Activated CD8-positive, alpha-beta memory T cell treated with anti-CD3 and anti-CD28 coated beads, Interleukin-2, amount 10 ng/mL, durations not matched to agents 7 days and 5 days (primary cell): ENCODE measurements around the gene NKX6-1. TPM values are rescaled to one million over a fixed set of nuclear protein-coding genes. Genes with fewer than 3 reads are reported as not detected.

Source experiments
- ATAC-seq: fragments of 150-1000 bp; cut with Tn5 transposase; one replicate; pipeline ENCODE4 v1.10.0; 2021; ENCODE audit warnings: moderate library complexity
- CTCF ChIA-PET: fragments of 350-600 bp; sonication (Branson Sonifier 250); formaldehyde crosslinking; loops from one replicate; lab custom pipeline; 2021; ENCODE audit warnings: antibody characterized with exemption; lab: Charles Lee
- DNase-seq: peaks from one replicate; pipeline ENCODE4 v3.0.0-alpha.2; 2020
- H3K27ac Mint-ChIP-seq: one replicate; pipeline ENCODE4 v1.8.0; 2021; ENCODE audit warnings: mild to moderate bottlenecking, mixed read lengths
- H3K27me3 Mint-ChIP-seq: one replicate; pipeline ENCODE4 v1.8.0; 2021; ENCODE audit warnings: mixed read lengths
- H3K36me3 Mint-ChIP-seq: one replicate; pipeline ENCODE4 v1.8.0; 2021; ENCODE audit warnings: mild to moderate bottlenecking, mixed read lengths
- H3K4me1 Mint-ChIP-seq: one replicate; pipeline ENCODE4 v1.8.0; 2021; ENCODE audit warnings: mixed read lengths
- H3K4me3 Mint-ChIP-seq: one replicate; pipeline ENCODE4 v1.8.0; 2021; ENCODE audit warnings: mild to moderate bottlenecking, moderate library complexity, mixed read lengths
- H3K9me3 Mint-ChIP-seq: one replicate; pipeline ENCODE4 v1.8.0; 2022; ENCODE audit warnings: low read depth, mixed read lengths
- total RNA-seq, 2 experiments: library from RNA; stranded (reverse); gene quantifications; one replicate each; pipeline ENCODE4 v1.2.3, GENCODE V29; 2021

Gene NKX6-1
- total RNA-seq, 2 experiments from 2014 or later: not detected

DNA sequence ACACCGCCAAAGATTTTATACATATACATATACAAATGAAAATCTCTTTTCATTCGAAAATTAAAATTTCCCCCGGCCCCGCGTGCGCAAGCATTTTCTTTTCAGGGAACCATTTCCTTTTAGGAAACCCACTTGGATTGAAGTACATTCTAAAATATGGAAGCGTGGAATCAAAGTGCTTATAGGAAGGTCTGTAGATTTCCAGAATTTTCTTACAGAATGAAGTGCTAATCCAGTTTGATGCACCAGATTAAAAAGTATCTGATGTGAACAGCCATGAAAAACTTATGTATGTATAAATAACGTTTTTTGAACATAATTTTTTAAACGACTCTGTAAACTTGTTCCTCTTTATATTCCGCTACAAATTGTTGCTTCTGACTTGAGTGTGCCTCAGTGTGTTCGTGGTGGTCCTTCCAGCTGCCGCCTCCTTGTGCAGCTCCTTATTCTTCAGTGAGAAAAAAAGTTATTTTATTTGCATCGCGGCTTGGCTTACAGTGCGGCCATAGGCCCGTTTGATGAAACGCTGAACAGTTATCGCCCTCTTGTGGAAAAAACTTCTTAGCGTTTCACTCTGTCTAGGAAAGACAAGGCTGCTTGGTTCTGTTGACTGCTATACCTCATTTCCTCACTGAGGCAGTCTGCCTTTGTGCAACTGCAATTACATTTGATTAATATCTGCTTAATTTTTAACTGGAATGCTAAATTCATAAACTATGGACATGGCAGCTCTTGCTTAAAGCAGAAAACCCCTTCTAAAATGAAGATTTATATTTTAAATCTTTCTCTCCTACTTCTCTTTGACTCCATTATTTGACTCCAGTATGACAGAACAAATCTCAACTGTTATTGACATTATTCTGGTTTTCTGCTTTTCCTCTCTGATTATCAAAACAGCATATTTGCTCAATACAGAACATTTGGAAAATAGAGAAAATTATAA, 4.7 kb upstream of the NKX6-1 start:
- Mint-ChIP-seq H3K27me3 (peaks cover 77% of the 10 kb centered on the region), H3K36me3 (peaks cover 3% of the 10 kb centered on the region), H3K27ac (peak overlapping the region; percentile 79), H3K4me1 (peaks cover 5% of the 10 kb centered on the region), H3K4me3 (no peak overlapping the region), H3K9me3 (no peaks in the 10 kb centered on the region)
- CTCF ChIA-PET: no interaction called here
- ATAC-seq (peak; percentile 45), DNase-seq (no peak)

DNA sequence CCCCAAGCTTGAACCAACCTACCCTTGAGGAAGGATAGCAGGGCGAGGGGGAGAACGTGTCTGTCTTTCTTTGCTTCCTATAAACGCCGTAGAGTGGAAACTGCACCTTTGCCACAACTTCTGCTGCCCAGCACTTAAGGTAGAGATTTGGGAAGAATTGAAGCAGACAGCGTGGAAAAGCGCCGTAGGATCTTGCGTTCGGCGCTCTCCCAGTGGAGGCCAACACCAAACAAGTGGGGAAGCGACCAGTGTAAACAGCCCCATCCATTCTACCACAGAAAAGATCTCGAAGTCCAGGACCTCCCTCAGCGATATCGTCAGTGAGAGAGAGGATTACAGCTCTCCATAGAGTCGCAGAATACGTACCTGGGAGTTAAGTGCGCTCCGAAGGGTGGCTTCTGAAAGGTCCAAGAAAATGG, 3.9 kb upstream of the NKX6-1 start:
- ATAC-seq: no peak
- Mint-ChIP-seq H3K27ac (no peak overlapping the region), H3K36me3 (peaks cover 3% of the 10 kb centered on the region), H3K4me1 (peaks cover 9% of the 10 kb centered on the region), H3K9me3 (no peaks in the 10 kb centered on the region), H3K4me3 (no peak overlapping the region), H3K27me3 (peaks cover 76% of the 10 kb centered on the region)
- CTCF ChIA-PET: no interaction called here
- DNase-seq: no peak

DNA sequence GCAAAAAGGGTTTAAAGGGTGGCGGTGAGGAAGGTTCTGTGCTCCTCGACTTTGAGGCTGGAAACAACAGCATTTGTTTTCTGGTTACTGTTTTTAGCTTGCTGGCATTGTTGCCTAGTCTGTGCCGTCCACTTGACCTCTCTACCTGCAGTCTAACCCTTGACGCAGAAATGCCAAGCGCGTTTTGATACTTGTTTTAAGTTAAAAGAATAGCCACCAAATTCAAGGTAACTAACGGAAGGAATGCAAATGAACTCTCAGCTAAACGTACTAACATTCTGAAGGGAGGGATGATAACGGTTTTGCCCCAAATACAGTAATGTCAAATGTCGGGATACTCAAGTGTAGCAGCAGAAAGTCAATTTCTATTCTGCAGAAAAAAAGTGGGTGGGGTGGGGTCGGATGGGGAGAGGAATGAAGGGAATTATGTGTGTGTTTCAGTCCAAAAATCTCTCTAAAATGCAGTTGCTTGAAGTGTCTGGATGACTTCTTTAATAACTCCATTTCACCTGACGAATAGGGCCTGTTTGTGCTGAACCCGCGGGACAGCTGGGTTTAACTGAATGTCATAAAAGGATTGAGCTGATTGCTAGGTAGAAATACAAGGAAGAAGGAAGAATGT, 3.4 kb upstream of the NKX6-1 start:
- H3K4me3 Mint-ChIP-seq: no peak overlapping the region
- peaks cover 72% of the 10 kb centered on the region for H3K27me3 Mint-ChIP-seq
- H3K27ac Mint-ChIP-seq: no peak overlapping the region
- CTCF ChIA-PET: no interaction called here
- peaks cover 9% of the 10 kb centered on the region for H3K4me1 Mint-ChIP-seq
- no peak for DNase-seq
- H3K36me3 Mint-ChIP-seq: peaks cover 3% of the 10 kb centered on the region
- no peak for ATAC-seq
- H3K9me3 Mint-ChIP-seq: no peaks in the 10 kb centered on the region

DNA sequence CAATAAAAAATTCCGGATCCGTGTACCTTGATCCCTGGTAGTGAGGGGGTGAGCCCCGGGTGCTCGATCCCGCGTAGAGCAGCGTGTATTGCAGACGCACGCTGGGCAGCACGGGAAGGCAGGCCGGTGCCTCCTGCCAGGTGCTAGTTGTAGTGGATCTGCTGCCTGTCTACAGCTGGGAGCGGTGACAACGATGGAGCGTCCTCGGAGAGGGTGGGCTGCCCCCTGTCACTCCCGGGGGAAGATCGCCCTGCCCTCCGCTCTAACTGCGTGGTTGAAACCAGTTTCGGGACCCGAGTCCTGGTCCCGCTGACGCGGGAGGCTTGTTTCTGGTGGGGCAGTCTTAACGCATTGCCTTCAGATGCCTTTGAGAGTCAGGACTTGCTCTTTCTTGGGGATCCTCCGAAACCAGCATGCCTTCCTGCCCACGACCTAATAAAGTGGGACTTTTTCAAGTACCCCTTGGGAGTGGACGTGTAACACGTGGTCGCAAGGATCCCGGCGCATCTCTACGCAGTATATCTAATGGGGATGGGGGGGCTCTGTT, 2.7 kb upstream of the NKX6-1 start:
- DNase-seq (no peak), ATAC-seq (no peak)
- Mint-ChIP-seq H3K9me3 (no peaks in the 10 kb centered on the region), H3K36me3 (peaks cover 3% of the 10 kb centered on the region), H3K27me3 (peaks cover 78% of the 10 kb centered on the region), H3K4me3 (no peak overlapping the region), H3K4me1 (peaks cover 12% of the 10 kb centered on the region), H3K27ac (no peak overlapping the region)
- CTCF ChIA-PET: no interaction called here

DNA sequence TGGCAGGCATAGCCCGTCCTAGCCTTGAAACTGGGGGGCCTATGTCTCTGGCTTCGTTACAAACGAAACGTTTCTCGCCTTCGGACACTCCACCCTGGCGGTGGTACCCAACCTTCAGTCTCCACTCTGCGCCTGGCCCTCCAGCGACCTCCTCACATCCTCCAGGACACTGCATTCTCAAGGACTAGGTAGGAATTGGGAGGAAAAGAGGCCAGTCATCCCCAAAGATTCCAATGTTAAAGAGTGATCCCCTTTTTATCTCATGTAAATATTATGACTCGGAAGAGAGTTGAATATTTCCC, 2.1 kb upstream of the NKX6-1 start:
- H3K27me3 Mint-ChIP-seq: peaks cover 83% of the 10 kb centered on the region
- H3K4me3 Mint-ChIP-seq: no peak overlapping the region
- H3K36me3 Mint-ChIP-seq: peaks cover 3% of the 10 kb centered on the region
- peaks cover 12% of the 10 kb centered on the region for H3K4me1 Mint-ChIP-seq
- no peaks in the 10 kb centered on the region for H3K9me3 Mint-ChIP-seq
- ATAC-seq (no peak), DNase-seq (no peak)
- no peak overlapping the region for H3K27ac Mint-ChIP-seq
- CTCF ChIA-PET: interaction anchor here (1.4 kb wide), 1 partner anchor 19 kb away, joined by 3 read pairs; no protein-coding TSS in a partner anchor

DNA sequence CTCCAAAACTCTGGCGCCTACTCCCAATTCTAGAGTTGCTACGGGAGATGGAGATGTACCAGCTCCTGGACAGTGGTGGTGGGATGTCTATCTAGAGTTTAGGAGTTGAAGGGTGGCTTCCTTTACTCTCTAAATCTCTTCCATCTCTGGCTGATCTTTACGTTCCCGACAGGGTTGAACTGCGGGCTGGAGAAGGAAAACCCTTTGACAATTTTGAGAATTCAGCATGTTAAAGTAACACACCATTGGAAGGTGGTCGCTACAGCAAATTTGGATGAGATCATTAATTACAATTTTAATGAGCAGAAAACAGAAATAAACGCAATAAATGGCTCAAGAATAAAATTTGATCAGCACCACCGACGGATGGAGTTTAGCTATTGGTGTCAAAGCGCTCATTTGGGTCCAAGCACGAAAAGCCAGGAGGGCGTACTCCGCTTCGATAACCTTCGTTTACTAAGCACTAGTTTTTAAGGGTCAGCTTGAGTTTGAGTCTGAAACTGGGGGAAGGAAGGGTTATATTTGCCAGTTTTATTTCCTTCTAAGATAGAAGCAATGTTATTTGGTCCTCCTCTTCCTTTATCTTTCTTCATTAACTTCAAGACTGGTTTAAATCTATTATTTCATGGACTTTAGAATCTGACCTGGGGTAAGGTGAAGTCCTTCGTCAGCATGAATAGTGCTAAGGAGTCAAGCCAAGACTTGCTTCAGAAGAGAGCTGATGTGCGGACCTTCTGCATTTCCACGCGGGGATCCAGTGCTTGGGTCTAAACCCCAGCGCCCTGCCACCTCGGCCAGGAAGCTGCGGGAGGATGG, 1.5 kb upstream of the NKX6-1 start:
- ATAC-seq (no peak), DNase-seq (no peak)
- H3K27ac Mint-ChIP-seq: no peak overlapping the region
- H3K9me3 Mint-ChIP-seq: no peaks in the 10 kb centered on the region
- CTCF ChIA-PET: interaction anchor here (1.4 kb wide), 1 partner anchor 19 kb away, joined by 3 read pairs; no protein-coding TSS in a partner anchor
- H3K27me3 Mint-ChIP-seq: peaks cover 84% of the 10 kb centered on the region
- no peak overlapping the region for H3K4me3 Mint-ChIP-seq
- H3K4me1 Mint-ChIP-seq: peaks cover 12% of the 10 kb centered on the region
- H3K36me3 Mint-ChIP-seq: peaks cover 4% of the 10 kb centered on the region

DNA sequence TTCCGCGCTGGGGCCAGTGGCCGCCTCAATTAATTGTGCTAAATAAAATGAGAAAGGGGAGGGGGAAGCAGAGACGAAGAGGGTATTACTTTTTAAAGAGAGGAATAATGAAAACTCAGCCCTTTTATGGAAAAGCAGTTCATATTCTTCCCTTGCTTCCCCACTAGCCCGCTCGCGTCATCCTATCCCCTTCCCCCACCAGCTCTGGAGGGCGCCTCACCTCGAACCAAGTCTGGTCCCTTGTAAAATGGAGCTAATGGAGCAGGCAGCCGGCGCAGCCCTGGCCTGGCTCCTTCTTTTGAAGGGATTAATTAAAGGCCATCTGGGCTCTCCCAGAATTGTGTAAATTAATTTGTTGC, 511 bp upstream of the NKX6-1 start:
- Mint-ChIP-seq H3K4me1 (peaks cover 12% of the 10 kb centered on the region), H3K27ac (no peak overlapping the region), H3K4me3 (no peak overlapping the region), H3K36me3 (peaks cover 5% of the 10 kb centered on the region), H3K27me3 (peaks cover 89% of the 10 kb centered on the region), H3K9me3 (no peaks in the 10 kb centered on the region)
- CTCF ChIA-PET: interaction anchor here (1.4 kb wide), 1 partner anchor 18 kb away, joined by 3 read pairs; no protein-coding TSS in a partner anchor
- ATAC-seq (no peak), DNase-seq (no peak)

DNA sequence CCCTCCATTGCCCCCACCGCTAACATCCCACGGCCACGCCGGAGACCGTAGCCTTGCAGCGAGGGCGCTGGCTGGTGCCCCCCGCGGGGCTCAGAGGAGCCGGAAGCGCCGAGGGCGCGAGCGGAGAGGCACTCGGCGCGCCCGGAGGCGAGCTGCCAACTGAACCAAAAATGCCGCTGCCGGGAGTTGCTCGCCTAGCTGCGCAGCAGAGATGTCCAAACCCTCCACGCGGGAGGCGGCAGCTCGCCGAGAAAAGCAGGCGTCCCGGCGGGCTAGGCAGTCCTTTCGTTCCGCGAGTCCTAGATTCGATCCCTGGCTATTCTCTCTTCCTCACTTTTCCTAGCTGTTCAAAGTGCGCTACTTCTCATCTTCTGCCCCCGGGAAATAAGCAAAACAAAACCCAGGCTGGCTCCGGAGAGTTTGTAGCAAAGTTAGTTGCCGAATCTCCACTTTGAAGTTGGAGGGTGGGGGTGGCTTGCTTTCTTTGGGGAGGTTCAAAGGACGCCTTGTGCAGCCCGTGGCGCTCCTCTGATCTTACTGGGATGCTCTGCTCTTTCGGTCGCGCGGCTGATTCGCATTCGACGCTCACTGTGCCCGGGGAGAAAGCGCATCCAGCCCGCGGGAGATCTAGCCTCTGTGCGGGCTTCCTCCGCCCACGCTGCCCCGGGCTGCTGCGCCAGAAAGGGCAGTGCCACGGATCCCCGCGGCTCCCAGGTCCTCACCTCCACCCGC, 723 bp downstream of the NKX6-1 start:
- ATAC-seq (peak; percentile 27), DNase-seq (no peak)
- peak overlapping the region; percentile 27 for H3K4me3 Mint-ChIP-seq
- H3K36me3 Mint-ChIP-seq: peaks cover 5% of the 10 kb centered on the region
- H3K4me1 Mint-ChIP-seq: peaks cover 13% of the 10 kb centered on the region
- H3K27ac Mint-ChIP-seq: peak overlapping the region; percentile 5
- CTCF ChIA-PET: interaction anchor here (1.7 kb wide), 1 partner anchor 16 kb away, joined by 4 read pairs; no protein-coding TSS in a partner anchor
- H3K27me3 Mint-ChIP-seq: peaks cover 89% of the 10 kb centered on the region
- no peaks in the 10 kb centered on the region for H3K9me3 Mint-ChIP-seq

DNA sequence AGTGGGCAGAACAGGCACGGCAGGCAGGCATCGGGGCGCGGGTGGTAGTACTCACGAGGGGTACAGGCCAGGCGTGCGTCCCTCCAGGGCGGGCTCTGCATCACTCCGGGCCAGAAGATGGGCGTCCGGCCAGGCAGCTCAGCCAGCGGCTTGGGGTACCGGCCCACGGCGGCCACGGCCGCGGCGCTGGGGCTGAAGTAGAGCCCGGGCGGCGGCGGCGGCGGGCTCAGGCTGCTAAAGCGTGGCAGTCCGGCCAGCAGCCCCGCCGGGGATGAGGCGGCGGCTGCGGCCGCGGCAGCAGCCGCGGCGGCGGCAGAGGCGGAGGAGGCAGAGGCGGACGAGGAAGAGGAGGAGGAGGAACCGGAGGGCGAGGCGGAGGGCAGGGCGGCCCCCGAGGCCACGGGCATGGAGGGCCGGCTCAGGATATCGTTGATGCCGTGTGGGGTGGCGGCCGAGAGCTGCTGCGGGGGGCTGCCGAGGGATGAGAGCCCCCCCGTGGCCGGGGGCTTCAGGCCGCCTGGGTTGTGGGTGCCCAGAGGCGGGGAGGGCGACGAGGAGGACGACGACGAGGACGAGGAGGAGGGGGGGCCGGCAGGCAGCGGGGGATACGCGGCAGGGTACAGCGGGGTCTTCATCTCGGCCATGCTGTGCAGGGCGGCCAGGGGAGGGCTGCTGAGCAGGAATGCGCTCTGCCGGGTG, 1.4 kb downstream of the NKX6-1 start:
- CTCF ChIA-PET: interaction anchor here (1.7 kb wide), 1 partner anchor 16 kb away, joined by 4 read pairs; no protein-coding TSS in a partner anchor
- ATAC-seq (no peak), DNase-seq (no peak)
- Mint-ChIP-seq H3K9me3 (no peaks in the 10 kb centered on the region), H3K27ac (no peak overlapping the region), H3K27me3 (peaks cover 86% of the 10 kb centered on the region), H3K4me3 (no peak overlapping the region), H3K36me3 (peaks cover 5% of the 10 kb centered on the region), H3K4me1 (peaks cover 15% of the 10 kb centered on the region)

DNA sequence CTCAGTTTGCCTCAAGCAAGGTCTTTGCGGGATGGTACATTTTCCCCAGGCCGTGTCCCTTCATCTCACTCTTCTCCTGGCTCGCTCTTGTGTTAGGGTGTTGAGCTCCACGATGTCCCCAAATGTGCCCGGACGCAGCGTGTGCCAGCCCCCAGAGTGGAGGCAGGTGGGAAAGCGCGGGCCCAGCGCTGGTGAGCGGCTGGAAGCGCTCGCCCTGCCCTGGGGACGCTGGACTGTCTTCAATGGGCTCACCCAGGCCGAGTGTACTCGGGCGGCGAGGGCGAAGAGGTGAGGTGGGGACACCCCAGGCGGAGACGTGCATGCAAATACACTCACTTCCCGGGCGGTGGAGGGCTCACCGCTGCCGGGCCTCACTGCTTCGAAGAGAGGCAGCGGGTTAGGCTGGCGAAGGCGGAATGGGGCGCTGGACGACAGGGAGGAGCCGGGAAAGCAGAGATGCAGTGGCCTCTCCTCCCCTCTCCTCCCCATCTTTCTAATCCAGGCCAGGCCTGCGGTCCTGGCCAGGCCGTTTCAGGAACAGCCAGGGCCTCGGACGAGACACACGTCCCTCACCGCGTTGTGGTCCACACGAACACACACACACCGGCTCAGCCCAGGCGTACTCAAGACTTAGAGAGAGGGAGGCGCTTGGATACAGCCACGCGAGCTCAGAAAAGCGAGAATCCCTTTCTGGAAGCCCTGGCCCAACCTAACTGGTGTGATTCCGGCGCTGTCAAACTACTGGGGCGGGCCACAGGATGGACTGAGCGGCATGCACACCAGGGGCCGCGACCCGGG, 2.2 kb downstream of the NKX6-1 start:
- no peaks in the 10 kb centered on the region for H3K9me3 Mint-ChIP-seq
- no peak overlapping the region for H3K4me3 Mint-ChIP-seq
- peak overlapping the region; percentile 61 for H3K27ac Mint-ChIP-seq
- DNase-seq (no peak), ATAC-seq (no peak)
- peaks cover 84% of the 10 kb centered on the region for H3K27me3 Mint-ChIP-seq
- H3K36me3 Mint-ChIP-seq: peaks cover 5% of the 10 kb centered on the region
- peaks cover 15% of the 10 kb centered on the region for H3K4me1 Mint-ChIP-seq
- CTCF ChIA-PET: interaction anchor here (1.7 kb wide), 1 partner anchor 15 kb away, joined by 4 read pairs; no protein-coding TSS in a partner anchor

DNA sequence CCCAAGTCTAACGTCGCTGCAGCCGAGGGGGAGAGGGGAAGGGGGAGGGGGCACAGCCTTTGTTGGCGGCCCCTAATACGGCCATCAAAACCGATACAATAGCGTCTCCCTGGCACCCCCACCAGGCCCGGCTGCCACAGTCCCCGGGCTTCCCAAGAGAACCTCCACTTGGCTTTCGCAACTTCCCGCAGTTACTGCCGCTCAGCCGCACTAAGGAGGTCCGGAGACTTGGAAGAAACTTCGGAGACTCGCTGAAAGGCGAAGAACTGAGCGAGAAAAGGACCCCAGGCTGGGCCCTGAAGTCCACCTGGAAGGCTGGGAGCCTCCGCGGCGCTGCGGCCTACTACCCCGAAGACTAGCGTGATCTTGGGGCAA, 2.8 kb downstream of the NKX6-1 start:
- H3K27me3 Mint-ChIP-seq: peaks cover 84% of the 10 kb centered on the region
- no peak for ATAC-seq
- H3K9me3 Mint-ChIP-seq: no peaks in the 10 kb centered on the region
- peaks cover 15% of the 10 kb centered on the region for H3K4me1 Mint-ChIP-seq
- no peak overlapping the region for H3K27ac Mint-ChIP-seq
- DNase-seq: no peak
- no peak overlapping the region for H3K4me3 Mint-ChIP-seq
- peaks cover 5% of the 10 kb centered on the region for H3K36me3 Mint-ChIP-seq
- CTCF ChIA-PET: no interaction called here
